Stimulated activated CD4-positive, alpha-beta T cell treated with anti-CD3 and anti-CD28 coated beads, Interleukin-1b, Interleukin-23, amount 100 ng/mL, for 1 hour (primary cell): ENCODE results near the gene GRID2.
"Not testable (repeated sequence)": the region's sequence is repeated elsewhere in the genome, so short reads cannot be mapped to it uniquely, and the experiment has no call there.

ENCODE experiments used
- DNase-seq, 2 donors: peaks; one replicate each; pipeline ENCODE4 v3.0.0-alpha.2; 2020; ENCODE audit warnings: low read depth in 2 of 2

GRID2 gene

DNA sequence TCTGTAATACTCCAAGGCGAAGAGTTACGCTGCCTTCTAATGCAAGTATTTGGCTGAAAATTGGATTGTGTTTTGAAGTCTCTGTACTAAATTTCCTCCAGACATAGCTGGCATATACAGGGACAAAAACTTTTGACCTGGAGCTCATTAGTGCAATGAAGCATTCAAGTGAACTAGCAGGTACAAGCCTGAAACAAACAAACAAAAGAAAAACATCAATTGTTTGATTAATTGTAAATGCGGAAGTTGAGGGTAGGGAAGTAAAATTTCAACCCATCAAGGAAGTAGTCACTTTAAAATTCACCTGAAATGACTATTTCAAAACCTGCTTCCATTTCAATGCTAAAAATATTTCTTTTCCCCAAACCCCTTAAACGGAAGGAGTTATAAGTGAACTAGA is 1008.5 kb downstream of the GRID2 start:
- DNase-seq = no peak

DNA sequence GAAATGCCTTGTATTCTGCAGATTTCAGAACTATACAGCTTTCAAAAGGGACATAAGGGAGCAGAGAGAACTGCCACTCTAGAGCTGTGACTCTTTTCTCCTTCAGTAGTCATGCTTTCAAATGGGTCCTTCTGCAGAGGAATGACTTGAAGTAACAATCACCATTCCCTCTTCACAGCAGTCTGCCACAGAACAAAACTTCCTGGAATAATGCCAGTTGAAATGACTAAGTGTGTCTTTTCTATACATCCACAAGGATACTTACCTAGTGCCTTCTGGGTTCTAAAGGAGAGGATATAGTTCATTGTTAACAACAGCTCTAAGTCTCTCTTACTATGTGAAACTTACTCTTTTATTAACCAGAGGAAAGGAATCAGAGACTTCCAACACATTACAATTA is 1009.4 kb downstream of the GRID2 start:
- no peak for DNase-seq

DNA sequence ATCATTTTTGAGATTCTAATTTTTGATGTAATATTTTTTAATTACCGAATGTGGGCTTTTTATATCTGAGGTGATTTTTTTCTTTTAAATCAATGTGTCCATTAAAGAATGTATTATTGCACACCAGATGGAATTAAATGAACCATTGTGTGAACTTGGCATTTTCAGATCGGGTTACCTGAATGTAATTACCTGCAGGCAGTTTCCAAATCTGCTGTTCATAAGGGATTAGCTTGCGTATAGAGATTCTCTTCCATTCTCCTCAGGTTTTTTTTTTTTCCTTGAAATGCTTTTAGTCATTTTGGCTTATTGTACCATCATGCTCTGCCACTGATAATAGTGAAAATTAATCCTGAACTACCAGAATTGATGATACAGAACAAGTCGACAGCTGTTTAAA is 1013.3 kb downstream of the GRID2 start:
- no peak for DNase-seq

DNA sequence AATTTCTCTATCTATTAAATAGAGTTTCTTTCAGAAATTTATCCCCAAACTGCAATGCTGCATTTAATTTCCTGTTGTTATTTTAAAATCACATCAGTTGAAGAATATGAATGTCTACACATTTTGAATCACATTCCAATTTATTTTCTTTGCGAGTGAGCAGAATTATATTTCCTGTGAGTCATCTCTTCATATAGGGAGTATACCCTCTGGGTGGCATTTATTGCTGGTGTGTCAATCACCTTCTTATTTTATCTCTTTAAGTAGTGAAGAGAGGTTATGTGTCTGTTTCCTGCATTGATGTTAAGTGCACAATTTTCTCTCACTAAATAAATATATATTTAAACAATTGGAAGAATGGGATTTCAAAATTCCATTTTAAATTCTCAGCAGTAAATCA is 1013.8 kb downstream of the GRID2 start:
- DNase-seq = no peak

DNA sequence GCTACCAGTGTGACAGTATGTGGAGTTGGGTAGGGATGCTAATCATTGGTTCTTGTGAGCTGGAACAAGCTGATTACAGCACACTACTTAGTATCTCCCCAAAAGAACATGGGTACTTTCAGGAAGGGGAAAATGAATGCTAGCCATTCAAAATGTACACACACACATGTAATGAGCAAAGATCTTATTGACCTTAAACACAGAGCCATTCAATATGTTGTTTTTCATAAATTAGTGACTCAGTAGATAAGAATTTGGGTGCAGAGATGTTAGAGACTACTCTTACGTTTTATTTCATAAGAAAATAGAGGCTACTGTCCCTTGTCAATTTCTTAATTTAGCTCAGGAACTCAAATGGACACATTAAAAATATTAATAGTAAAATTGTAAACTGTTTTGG is 1015.3 kb downstream of the GRID2 start:
- DNase-seq = no peak

DNA sequence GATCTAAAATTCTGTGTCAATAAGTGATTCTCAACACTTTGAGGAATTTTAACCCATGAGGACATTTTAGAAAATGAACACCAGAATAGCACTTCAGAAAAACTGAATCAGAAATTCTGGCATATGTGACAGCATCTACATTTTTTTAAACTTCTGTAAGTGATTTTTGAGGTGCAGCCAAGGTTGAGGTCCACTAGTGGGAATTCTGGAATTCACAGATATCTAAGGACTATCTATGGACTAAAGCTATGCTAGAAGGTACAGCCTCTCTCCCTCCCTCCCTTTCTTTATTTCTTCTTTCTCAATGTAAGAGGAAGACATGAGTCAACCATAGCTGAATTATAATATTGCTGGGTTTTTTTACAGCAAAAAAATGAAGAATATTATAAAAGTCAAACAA is 1016.6 kb downstream of the GRID2 start:
- no peak for DNase-seq

DNA sequence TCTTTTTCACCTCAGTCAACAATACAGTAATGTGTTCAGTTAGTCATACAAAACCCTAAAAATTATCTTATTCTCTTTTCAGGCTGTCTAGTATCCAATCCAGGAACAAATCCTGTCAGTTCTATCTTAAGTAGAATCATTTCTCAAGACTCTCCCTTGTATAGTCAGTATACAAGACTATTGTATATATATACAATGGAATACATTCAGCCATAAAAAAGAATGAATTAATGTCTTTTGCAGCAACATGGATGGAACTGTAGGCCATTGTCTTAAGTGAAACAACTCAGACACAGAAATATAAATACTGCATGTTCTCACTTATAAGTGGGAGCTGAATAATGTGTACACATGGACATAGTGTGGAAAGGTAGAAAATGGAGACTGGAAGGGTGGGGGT is 1023.6 kb downstream of the GRID2 start:
- DNase-seq = no peak

DNA sequence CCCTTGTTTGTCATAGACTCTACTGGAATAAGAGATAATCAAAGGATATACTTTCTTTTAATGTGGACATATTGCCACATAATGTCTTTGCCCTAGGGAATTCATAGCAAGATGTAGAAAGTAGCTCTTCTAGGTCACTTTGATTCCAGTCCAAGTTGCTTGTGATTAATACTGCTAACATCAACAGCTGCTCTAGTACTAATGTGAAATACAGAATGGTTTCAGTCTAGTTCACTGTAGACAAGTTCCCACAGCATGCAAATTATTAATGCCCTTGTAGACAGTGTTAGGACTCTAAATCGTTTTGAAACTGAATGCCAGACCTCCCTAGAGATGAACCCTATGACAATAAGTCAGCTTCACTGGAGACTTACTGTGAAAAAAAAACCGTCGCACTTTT is 1030.2 kb downstream of the GRID2 start:
- no peak for DNase-seq

DNA sequence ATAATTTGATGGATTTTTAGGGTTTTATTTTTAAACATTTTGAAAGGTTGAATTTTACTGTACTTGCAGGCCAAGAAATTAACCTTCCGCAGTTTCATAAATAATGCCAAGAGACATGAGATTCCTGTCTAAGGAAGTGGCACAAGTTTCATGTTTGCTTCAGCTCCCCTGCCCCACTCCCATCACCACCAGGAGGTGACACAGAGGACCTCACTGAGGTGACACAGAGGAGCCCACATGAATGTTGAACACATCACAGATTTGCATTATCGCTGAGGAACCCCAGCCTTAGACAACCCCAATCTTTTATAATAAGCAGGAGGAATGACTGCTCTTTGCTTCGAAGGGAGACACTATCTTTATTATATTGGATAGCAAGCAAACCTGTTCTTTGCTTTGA is 1033.4 kb downstream of the GRID2 start:
- no peak for DNase-seq

DNA sequence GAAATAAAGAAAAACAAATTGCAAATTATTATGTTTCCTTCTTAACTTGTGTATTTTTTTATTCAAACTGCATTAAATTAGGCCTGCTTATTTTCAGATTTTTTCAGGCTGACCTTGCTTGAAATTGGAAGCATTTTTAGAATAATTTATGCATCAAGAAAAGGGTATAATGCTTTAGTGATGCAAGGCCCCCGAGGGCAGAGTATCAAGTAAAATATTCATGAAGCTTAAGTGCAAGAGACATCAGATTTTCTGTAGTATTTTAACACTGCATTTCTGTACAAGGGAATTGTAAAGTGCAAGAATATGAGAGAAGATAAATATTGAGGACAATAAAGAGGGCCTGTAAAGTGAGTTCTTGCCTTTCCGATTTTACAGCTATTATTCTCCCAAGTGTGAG is 1039.0 kb downstream of the GRID2 start:
- no peak for DNase-seq

DNA sequence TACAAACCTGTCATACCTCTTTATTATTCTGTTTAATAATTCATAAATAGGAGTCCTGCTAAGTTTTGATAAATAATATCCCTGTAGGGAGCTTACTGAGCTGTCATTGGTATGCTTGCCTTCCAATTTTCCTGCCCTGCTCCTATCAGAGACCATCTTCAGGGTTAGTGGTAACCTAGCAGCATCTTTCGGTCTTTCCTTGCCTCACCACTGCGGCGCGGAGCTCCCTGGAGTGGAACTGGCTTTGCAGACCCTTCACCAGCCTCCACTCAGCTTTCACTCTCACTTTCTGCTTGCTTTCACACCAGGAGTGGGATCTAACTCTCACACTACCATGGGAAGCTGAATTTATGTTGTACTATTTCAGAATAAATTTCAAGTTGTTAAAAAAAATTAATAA is 1043.1 kb downstream of the GRID2 start:
- DNase-seq = no peak

DNA sequence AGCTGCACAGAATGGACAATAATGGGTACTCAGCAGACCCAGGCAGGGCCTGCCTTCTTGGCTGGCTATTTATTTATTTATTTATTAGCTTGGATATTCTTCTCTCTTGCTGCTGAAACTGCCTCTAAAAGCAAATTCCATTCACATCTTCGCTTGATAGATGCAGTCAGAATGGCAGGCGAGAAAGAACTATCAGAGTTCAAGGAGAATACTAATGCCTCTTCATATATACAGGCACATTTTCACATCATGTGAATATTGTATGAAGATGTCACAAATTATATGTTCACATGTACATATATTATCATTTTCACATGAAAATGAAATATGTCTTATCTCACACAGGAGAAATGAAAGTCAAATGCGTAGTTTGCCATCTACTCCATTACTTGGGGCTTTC is 1045.1 kb downstream of the GRID2 start:
- DNase-seq = no peak

DNA sequence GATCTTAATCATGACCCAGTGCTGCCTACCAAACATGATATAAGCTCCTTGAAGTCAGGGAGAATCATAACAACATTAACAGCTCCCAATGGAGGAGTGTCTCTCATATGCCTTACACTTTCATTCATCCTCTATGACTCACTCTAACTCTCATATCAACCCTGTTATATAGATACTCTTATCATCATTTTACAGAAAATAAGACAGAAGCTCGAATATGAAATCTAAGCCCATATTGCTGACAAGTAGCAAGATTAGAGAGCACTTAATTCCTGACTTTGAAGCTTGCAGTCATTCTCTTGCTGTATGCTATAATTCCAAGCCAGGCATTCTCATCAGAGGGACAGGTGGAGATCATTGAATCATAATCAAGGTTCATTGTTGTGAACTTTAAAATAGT is 1048.1 kb downstream of the GRID2 start:
- no peak for DNase-seq

DNA sequence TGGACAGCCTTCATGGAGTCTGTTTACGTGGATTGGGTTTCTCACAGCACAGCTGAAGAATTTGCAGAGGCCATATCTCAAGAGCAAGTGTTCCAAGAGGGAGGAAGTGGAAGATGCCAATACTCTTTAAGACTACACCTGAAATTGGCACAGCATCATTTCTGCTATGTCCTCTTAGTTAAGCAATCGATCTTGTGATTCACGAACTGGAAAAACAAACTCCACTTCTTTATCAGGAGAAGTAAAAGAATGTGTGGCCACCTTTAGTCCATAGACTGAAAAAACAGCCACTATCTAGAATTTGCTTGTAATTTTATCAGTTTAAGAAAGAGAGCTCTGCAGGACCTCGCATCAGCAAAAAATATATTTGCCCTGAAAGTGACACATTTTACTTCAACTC is 1051.6 kb downstream of the GRID2 start:
- DNase-seq = no peak

DNA sequence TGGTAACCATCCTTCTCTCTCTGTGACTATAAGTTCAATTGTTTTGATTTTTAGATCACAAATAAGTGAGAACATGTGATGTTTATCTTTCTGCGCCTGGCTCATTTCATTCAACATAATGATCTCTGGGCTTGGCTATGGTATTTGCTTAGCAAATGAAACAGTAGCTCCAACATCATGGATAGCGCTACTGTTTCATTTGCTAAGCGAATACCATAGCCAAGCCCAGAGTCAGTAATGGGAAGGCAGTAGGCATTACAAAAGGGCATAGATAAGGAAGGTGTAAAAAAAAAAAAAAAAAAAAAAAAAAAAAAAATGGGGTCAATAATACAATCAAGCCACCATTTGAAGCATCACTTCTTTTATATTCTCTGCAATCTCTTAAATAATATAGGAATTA is 1055.8 kb downstream of the GRID2 start:
- no peak for DNase-seq

DNA sequence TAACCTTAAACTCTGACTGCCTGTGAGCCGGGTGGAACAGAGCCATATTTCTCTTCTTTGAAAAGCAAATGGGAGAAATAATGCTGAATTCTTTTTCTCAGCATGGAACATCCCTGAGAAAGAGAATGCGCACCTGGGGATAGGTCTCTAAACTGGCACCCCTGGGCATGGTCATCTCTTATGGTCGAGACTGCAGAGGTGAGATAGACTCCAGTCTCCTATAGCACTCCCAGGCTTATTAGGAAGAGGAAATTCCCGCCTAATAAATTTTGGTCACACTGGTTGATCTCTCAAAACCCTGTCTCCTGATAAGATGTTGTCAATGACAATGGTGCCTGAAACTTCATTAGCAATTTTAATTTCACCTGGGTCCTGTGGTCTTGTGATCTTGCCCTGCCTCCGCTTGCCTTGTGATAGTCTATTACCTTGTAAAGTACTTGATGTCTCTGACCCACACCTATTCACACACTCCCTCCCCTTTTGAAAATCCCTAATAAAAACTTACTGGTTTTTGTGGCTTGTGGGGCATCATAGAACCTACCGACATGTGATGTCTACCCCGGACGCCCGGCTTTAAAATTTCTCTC is 1062.5 kb downstream of the GRID2 start:
- DNase-seq = not testable (repeated sequence)

DNA sequence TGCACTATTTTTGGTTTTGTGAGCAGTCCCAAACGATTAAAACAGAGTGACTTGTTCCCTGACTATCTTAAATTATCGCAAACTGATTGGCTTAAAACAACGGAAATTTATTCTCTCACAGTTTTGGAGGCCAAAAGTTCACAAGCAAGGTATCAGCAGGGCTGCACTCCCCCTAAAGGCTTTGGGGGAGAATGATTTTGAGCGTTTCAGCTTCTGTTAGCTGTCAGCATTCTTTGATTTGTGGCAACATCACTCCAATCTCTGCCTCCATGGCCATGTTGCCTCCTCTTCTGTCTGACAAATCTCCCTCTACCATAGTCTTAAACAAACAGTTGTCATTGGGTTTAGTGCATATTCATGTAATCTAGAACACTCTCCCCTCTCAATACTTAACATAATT is 1065.2 kb downstream of the GRID2 start:
- DNase-seq = no peak

DNA sequence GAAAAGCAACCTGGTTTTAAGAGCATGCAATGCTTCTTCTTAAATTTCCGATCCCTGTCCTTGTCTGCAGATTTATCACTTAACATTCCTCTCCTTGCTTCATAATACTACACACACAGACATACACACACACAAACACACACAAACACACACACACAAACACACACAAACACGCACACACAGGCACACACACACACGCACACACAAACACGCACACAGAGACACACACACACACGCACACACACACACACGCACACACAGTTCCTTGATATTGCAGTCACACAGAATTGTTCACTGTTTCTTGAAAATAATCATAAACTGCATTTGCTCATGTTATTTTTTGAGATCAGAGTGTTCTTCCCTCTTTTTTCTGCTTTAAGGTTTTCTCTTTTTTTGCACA is 1066.5 kb downstream of the GRID2 start:
- no peak for DNase-seq

DNA sequence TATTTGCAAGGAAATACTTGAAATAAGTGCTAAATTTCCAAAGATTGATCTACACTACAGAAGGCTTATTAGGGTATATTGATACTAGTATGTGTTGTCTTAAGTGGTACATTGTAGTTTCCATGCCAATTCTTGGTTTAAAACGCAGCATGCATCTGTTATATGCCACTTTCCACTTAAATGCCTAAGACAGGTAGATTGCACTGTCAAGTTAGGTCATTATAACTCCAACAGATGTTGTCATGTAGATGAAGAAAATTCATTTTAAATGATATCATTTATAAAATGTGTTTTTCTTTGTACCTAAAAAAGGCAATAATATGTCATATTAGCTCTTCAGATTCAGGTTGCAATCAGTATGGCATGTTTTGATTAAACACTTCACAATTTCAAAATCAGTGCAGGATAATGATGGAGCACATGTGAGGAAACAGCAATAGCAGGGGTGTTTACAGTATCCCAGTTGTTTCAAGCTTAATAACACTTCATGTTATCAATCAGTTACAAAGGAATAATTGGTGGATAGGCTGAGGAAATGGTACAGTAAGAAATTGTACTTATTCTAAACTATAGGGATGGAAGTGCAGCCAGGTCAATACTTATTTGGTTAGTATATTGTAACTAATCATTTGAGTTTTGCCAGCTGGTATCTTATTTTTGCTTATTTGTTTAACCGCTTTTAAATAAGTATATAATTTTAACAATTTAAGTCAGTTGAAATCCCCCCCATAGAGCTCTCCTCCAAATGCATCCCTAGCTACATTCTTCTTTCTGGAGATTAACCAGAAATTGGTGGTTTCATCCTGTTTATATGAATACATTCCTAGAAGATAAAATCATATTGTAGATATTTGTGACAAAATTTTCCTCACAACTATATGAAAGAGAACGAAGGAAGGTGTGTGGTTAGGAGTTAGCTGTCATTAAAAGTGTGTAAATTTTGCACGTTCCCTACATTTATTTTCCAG is 1070.4 kb downstream of the GRID2 start:
- no peak for DNase-seq

DNA sequence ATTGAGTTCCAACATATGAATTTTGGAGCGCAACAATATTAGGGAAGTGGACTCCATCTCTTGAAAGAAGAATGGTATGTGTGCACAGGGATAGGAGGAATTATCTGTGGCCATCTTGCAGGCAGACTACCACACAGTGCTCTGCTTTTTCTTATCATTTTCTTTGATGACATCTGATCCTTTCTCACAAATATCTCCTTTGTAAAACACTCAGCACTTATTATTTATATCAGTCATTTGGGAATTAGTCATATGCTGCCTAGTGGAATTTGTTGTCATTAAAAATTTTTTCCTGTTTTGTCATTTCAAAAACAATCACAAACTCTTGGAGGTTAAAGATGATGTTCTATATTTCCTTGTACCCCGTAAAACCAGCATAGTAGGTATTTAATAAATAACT is 1080.5 kb downstream of the GRID2 start:
- no peak for DNase-seq

DNA sequence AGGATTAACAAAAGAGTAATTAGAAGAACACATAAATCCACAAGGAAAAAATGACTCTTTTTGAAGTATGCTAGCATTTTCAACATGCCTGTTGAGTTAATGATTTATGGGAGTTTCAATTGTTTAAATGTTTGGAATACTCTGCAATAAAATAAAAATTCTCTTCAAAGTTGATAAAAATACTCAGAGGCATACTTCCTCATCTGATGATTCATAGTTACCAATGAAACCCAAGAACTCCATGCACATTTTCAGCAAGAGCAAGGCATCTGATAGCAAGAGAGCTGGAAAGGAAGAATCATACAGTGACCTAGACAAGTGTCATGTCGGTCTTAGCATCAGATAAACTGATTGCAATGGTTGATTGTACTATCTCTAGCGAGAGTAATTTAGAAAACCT is 1081.1 kb downstream of the GRID2 start:
- DNase-seq = no peak

DNA sequence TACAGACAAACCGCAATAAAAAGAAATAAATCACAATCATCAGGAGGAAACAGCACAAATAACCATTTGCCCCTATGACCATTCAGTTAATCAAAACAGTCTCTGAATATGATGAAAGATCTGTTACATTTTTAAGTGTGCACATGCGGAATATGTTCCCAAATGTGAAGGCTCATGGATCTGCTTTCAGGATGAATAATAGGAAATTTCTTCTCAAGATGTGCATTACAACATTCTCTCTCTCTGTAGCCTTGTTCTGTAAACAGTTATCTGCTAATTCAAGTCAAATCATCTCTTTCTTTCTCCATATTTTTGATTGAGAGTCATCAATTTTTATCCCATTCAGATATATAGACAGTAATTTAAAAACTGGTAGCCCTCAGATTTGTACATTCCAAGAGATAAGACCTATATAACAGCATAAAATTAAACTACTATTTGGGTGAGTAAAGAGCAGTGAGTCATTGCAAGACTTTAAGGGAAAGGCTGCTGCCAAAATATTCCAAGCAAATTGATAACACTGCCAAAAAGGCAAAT is 1090.8 kb downstream of the GRID2 start:
- no peak for DNase-seq

DNA sequence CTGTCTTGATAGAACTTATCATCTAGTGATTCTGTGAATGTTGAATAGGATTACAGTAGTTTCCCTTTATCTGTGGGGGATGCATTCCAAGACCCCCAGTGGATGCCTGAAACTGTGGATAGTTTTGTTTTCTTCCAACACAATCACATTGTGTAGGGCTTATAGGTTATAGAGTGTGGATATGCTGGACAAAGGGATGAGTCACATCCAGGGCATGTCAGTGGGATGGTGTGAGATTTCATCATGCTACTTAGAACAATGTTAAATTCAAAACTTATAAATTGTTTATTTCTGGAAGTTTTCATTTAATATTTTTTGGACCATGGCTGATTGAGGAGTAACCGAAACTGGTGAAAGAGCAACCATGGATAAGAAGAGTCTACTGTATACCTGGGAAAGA is 1092.5 kb downstream of the GRID2 start:
- DNase-seq = no peak
